Measurements from ENCODE around the gene AHI1. TPM values are rescaled to one million over a fixed set of nuclear protein-coding genes. Genes with fewer than 3 reads are reported as not detected.

The AHI1 gene
- total and polyA plus RNA-seq, 8 donors, result 10.6 to 24.8 (median 16.5) TPM

GRCh38 chr6:135360222-135360621 lies 137.3 kb downstream of the AHI1 start:
- FAIRE-seq (no peak), ATAC-seq (no peak)

GRCh38 chr6:135358985-135359384 lies 138.6 kb downstream of the AHI1 start:
- no peak for DNase-seq
- no peak overlapping the region for H3K4me3 ChIP-seq
- FAIRE-seq, result no peak
- H3K27me3 ChIP-seq, result no peaks in the 10 kb centered on the region
- H3K36me3 ChIP-seq, result no peaks in the 10 kb centered on the region
- ATAC-seq, result no peak
- no peaks in the 10 kb centered on the region for H3K4me1 ChIP-seq
- WGBS, 2 donors, result 95 to 99% methylated on average over 2 of the region's 2 CpGs
- no peaks in the 10 kb centered on the region for H3K9me3 ChIP-seq
- TF ChIP-seq, protein P1, sequence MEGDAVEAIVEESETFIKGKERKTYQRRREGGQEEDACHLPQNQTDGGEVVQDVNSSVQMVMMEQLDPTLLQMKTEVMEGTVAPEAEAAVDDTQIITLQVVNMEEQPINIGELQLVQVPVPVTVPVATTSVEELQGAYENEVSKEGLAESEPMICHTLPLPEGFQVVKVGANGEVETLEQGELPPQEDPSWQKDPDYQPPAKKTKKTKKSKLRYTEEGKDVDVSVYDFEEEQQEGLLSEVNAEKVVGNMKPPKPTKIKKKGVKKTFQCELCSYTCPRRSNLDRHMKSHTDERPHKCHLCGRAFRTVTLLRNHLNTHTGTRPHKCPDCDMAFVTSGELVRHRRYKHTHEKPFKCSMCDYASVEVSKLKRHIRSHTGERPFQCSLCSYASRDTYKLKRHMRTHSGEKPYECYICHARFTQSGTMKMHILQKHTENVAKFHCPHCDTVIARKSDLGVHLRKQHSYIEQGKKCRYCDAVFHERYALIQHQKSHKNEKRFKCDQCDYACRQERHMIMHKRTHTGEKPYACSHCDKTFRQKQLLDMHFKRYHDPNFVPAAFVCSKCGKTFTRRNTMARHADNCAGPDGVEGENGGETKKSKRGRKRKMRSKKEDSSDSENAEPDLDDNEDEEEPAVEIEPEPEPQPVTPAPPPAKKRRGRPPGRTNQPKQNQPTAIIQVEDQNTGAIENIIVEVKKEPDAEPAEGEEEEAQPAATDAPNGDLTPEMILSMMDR (IDR thresholded peaks at IDR 0.05), result no peak
- H3K27ac ChIP-seq, result no peak overlapping the region
- intact Hi-C loops (cut with DNase I), result no loop called here

More at GRCh38 chr6:135360222-135360621, 137.3 kb downstream of the AHI1 start:
- TF ChIP-seq, protein P1 (IDR thresholded peaks at IDR 0.05), result no peak
- no peak overlapping the region for H3K4me3 ChIP-seq
- WGBS, 2 donors, result 96 to 100% methylated on average over 2 of the region's 2 CpGs
- intact Hi-C loops (cut with DNase I), result no loop called here
- H3K36me3 ChIP-seq, result no peaks in the 10 kb centered on the region
- H3K27ac ChIP-seq, result no peak overlapping the region
- DNase-seq, result no peak
- no peaks in the 10 kb centered on the region for H3K27me3 ChIP-seq
- H3K4me1 ChIP-seq, result no peaks in the 10 kb centered on the region
- no peaks in the 10 kb centered on the region for H3K9me3 ChIP-seq

GRCh38 chr6:135358251-135358821 lies 139.2 kb downstream of the AHI1 start:
- 97 to 100% methylated on average over 1 of the region's 1 CpG for WGBS, 2 donors
- intact Hi-C loops (cut with DNase I), result no loop called here

GRCh38 chr6:135354407-135354806 lies 143.1 kb downstream of the AHI1 start:
- H3K9me3 ChIP-seq, result no peaks in the 10 kb centered on the region
- no peaks in the 10 kb centered on the region for H3K27me3 ChIP-seq
- no peak for ATAC-seq
- FAIRE-seq, result no peak
- H3K4me1 ChIP-seq, result no peaks in the 10 kb centered on the region
- DNase-seq, result no peak
- H3K27ac ChIP-seq, result no peak overlapping the region
- H3K36me3 ChIP-seq, result no peaks in the 10 kb centered on the region
- no peak overlapping the region for H3K4me3 ChIP-seq
- intact Hi-C loops (cut with DNase I), result no loop called here
- WGBS, 2 donors, result 53 to 59% methylated on average over 1 of the region's 1 CpG
- TF ChIP-seq, protein P1 (IDR thresholded peaks at IDR 0.05), result no peak

More at GRCh38 chr6:135358251-135358821, 139.2 kb downstream of the AHI1 start:
- Histone ChIP-seq H3K4me3 (no peak overlapping the region), H3K27me3 (no peaks in the 10 kb centered on the region), H3K4me1 (no peaks in the 10 kb centered on the region), H3K36me3 (no peaks in the 10 kb centered on the region), H3K27ac (no peak overlapping the region), H3K9me3 (no peaks in the 10 kb centered on the region)
- DNase-seq (no peak), FAIRE-seq (no peak), ATAC-seq (peak in 1 of 4 donors; percentile 33)
- TF ChIP-seq, protein P1 (IDR thresholded peaks at IDR 0.05), result no peak

- ATAC-seq, result no peak
- no peak for FAIRE-seq
- H3K27ac ChIP-seq, result no peak overlapping the region
- H3K9me3 ChIP-seq, result no peaks in the 10 kb centered on the region
- intact Hi-C loops (cut with DNase I), result no loop called here
- H3K27me3 ChIP-seq, result no peaks in the 10 kb centered on the region
- DNase-seq, result no peak
- TF ChIP-seq, protein P1 (IDR thresholded peaks at IDR 0.05), result no peak
- no peaks in the 10 kb centered on the region for H3K36me3 ChIP-seq
- H3K4me1 ChIP-seq, result no peaks in the 10 kb centered on the region
- 96 to 100% methylated on average over 2 of the region's 2 CpGs for WGBS, 2 donors
- no peak overlapping the region for H3K4me3 ChIP-seq
These were observed 144.4 kb downstream of the AHI1 start for GRCh38 chr6:135353113-135353512.
